Upper lobe of left lung (tissue), 4 donors: ENCODE measurements around the gene FXYD7.

Experiments used
- POLR2A ChIP-seq, 4 donors: fragments of 450-650 bp; IDR thresholded peaks; one replicate each; pipeline ENCODE4 v1.5.1; 2016 to 2017; ENCODE audit warnings: antibody characterized with exemption in 4 of 4, mild to moderate bottlenecking in 2 of 4
- POLR2AphosphoS5 ChIP-seq, 2 donors: sonication (generic); formaldehyde crosslinking; IDR thresholded peaks; one replicate each; pipeline ENCODE4 v1.5.1; 2017; ENCODE audit warnings: antibody characterized with exemption in 2 of 2
- TF ChIP-seq, protein P1 (sequence below), 6 experiments: fragments of 450-650 bp in 4 of 6; fragments of 200-600 bp in 2 of 6; sonication (generic) in 2 of 6; IDR thresholded peaks; one replicate each; pipeline ENCODE4 v1.5.1; 2016 to 2019; ENCODE audit warnings: antibody characterized with exemption in 6 of 6

- no peak for TF ChIP-seq POLR2A (IDR thresholded peaks at IDR 0.05)
- TF ChIP-seq, protein P1, sequence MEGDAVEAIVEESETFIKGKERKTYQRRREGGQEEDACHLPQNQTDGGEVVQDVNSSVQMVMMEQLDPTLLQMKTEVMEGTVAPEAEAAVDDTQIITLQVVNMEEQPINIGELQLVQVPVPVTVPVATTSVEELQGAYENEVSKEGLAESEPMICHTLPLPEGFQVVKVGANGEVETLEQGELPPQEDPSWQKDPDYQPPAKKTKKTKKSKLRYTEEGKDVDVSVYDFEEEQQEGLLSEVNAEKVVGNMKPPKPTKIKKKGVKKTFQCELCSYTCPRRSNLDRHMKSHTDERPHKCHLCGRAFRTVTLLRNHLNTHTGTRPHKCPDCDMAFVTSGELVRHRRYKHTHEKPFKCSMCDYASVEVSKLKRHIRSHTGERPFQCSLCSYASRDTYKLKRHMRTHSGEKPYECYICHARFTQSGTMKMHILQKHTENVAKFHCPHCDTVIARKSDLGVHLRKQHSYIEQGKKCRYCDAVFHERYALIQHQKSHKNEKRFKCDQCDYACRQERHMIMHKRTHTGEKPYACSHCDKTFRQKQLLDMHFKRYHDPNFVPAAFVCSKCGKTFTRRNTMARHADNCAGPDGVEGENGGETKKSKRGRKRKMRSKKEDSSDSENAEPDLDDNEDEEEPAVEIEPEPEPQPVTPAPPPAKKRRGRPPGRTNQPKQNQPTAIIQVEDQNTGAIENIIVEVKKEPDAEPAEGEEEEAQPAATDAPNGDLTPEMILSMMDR (IDR thresholded peaks at IDR 0.05): no peak
- no peak for TF ChIP-seq POLR2AphosphoS5 (IDR thresholded peaks at IDR 0.05)
Measured at GRCh38 chr19:35195830-35196229, 52.8 kb downstream of the FXYD7 start.
